Hepatocyte (in vitro differentiated cells): ENCODE data around the gene SERPINB1. TPM values are rescaled to one million over a fixed set of nuclear protein-coding genes. Genes with fewer than 3 reads are reported as not detected.

Experiments
- DNase-seq: peaks from one replicate; pipeline ENCODE4 v3.0.0-alpha.2; 2016; ENCODE audit warnings: low spot score
- H2AFZ ChIP-seq: fragments of 200-600 bp; sonication (generic); 2 replicates; pipeline ENCODE4 v1.6.0; 2016; ENCODE audit warnings: antibody characterized with exemption, mild to moderate bottlenecking
- H3K27ac ChIP-seq: fragments of 200-600 bp; sonication (generic); 2 replicates; pipeline ENCODE4 v1.5.1; 2016; ENCODE audit warnings: mild to moderate bottlenecking
- H3K27me3 ChIP-seq: fragments of 200-600 bp; sonication (generic); 2 replicates; pipeline ENCODE4 v1.6.1; 2016
- H3K36me3 ChIP-seq: fragments of 200-600 bp; sonication (generic); replicated peaks from 2 replicates; pipeline ENCODE4 v1.5.1; 2016; ENCODE audit warnings: low read depth; ENCODE audit not compliant: insufficient read depth
- H3K4me1 ChIP-seq: fragments of 200-600 bp; sonication (generic); 2 replicates; pipeline ENCODE4 v1.5.1; 2016; ENCODE audit warnings: mild to moderate bottlenecking, moderate library complexity; ENCODE audit not compliant: insufficient read depth
- H3K4me2 ChIP-seq: fragments of 200-600 bp; sonication (generic); 2 replicates; pipeline ENCODE4 v1.6.0; 2016
- H3K4me3 ChIP-seq: fragments of 200-600 bp; sonication (generic); 2 replicates; pipeline ENCODE4 v1.5.1; 2016; ENCODE audit warnings: mild to moderate bottlenecking
- H3K79me2 ChIP-seq: fragments of 200-600 bp; sonication (generic); 2 replicates; pipeline ENCODE4 v1.6.0; 2017; ENCODE audit warnings: mild to moderate bottlenecking
- H3K9me2 ChIP-seq: fragments of 200-600 bp; sonication (generic); replicated peaks from 2 replicates; pipeline ENCODE4 v1.6.0; 2017; ENCODE audit warnings: mild to moderate bottlenecking; ENCODE audit not compliant: insufficient read depth
- H3K9me3 ChIP-seq: fragments of 200-600 bp; sonication (generic); 2 replicates; pipeline ENCODE4 v1.5.1; 2016; ENCODE audit warnings: low read depth, mild to moderate bottlenecking
- H4K20me1 ChIP-seq: fragments of 200-600 bp; sonication (generic); 2 replicates; pipeline ENCODE4 v1.6.0; 2016; ENCODE audit warnings: mild to moderate bottlenecking; ENCODE audit not compliant: insufficient read depth, poor library complexity, severe bottlenecking
- EZH2 ChIP-seq: fragments of 200-600 bp; sonication (generic); IDR thresholded peaks from 2 replicates; pipeline ENCODE4 v1.6.1; 2016; ENCODE audit warnings: antibody characterized with exemption, mild to moderate bottlenecking, borderline replicate concordance
- EZH2phosphoT487 ChIP-seq: fragments of 200-600 bp; sonication (generic); IDR thresholded peaks from one replicate; pipeline ENCODE4 v1.6.1; 2018; ENCODE audit warnings: antibody characterized with exemption, mild to moderate bottlenecking, low read depth, moderate library complexity; ENCODE audit not compliant: unreplicated experiment, severe bottlenecking
- WGBS: methylation state at CpG from one replicate; pipeline ENCODE4 v1.1.6; 2016; ENCODE audit warnings: low lambda C conversion rate; ENCODE audit errors: missing lambda C conversion rate; 5-methylcytosine and 5-hydroxymethylcytosine counted together
- polyA plus RNA-seq: library from polyadenylated mRNA; unstranded; fragments of >200 nt; fragmentation: Nextera tagmentation; extraction: Ambion mirVana; gene quantifications from 2 replicates; pipeline ENCODE4 v1.2.1, GENCODE V29; 2016
- total RNA-seq: library from RNA; depleted of rRNA; stranded (reverse); fragments of >200 nt; gene quantifications from 2 replicates; pipeline ENCODE4 v1.2.3, GENCODE V29; 2014
- TF ChIP-seq, protein P1 (sequence below): fragments of 200-600 bp; sonication (generic); IDR thresholded peaks from 2 replicates; pipeline ENCODE4 v1.5.1; 2016; ENCODE audit warnings: antibody characterized with exemption, mild to moderate bottlenecking; ENCODE audit not compliant: poor library complexity

SERPINB1 gene
- 48.6 and 57.0 TPM in 2 replicates for total RNA-seq
- polyA plus RNA-seq: 45.9 and 56.5 TPM in 2 replicates

GRCh38 chr6:2841264-2842138 is at the start of gene SERPINB1:
TSS of gene SERPINB1 (minus strand) at chr6:2841863. CDS start at chr6:2840586, 1,277 bp downstream.
- WGBS: 2% methylated on average over 36 of the region's 67 CpGs
- Histone ChIP-seq H3K9me3 (no peaks in the 10 kb centered on the region), H2AFZ (peak within 1 kb of the TSS; percentile 51), H3K9me2 (no peaks in the 10 kb centered on the region), H3K27me3 (no peaks in the 10 kb centered on the region), H3K79me2 (peaks cover 12% of the 10 kb centered on the region), H3K36me3 (no peaks in the 10 kb centered on the region), H3K27ac (peak within 1 kb of the TSS; percentile 95), H3K4me1 (peaks cover 32% of the 10 kb centered on the region), H3K4me3 (peak within 1 kb of the TSS; percentile 17), H3K4me2 (peak within 1 kb of the TSS; percentile 85), H4K20me1 (no peaks in the 10 kb centered on the region)
- TF ChIP-seq EZH2phosphoT487 (no peak), EZH2 (no peak)
- TF ChIP-seq, protein P1, sequence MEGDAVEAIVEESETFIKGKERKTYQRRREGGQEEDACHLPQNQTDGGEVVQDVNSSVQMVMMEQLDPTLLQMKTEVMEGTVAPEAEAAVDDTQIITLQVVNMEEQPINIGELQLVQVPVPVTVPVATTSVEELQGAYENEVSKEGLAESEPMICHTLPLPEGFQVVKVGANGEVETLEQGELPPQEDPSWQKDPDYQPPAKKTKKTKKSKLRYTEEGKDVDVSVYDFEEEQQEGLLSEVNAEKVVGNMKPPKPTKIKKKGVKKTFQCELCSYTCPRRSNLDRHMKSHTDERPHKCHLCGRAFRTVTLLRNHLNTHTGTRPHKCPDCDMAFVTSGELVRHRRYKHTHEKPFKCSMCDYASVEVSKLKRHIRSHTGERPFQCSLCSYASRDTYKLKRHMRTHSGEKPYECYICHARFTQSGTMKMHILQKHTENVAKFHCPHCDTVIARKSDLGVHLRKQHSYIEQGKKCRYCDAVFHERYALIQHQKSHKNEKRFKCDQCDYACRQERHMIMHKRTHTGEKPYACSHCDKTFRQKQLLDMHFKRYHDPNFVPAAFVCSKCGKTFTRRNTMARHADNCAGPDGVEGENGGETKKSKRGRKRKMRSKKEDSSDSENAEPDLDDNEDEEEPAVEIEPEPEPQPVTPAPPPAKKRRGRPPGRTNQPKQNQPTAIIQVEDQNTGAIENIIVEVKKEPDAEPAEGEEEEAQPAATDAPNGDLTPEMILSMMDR: peak; percentile 4
- DNase-seq: peak; percentile 94

DNA sequence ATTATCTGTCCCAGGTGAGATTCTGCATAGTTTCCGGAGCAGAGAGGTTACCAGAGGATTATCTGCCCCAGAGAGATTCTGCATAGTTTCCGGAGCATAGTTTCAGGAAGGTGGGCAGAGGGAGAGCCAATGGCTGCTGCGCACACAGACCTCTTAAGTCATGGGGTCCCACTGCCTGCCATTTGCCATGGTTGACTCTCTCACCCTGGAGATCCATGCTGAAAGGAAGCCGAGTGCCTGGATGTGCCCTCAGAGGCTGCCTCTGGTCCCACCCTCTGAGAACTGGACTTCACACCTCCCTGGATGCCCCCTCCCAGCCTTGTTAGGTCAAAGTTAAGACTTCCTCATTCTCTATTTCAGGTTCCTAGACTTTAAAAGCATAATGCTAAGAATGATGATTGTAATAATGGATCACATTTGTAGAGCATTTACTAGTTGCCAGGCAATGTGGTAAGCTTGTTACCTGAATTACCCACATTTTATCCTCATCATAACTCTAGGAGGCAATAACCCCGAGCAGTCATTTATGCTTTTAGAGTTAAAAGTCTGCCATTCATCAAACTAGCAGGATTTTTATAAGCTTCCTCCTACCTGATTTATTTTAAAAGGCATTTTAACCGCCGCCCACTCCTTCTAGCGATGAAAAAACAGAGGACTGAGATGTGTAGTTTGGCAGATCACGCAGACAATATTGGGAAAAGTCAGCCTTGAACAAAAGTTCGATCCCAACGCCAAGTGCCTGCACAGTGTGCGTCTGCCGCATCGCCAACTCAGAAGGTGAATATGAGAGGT is 49.5 kb upstream of the SERPINB1 start:
- no peak for DNase-seq
- no peak overlapping the region for H3K4me2 ChIP-seq
- WGBS: 81% methylated on average over 14 of the region's 14 CpGs
- H3K9me3 ChIP-seq: no peaks in the 10 kb centered on the region
- H4K20me1 ChIP-seq: no peaks in the 10 kb centered on the region
- no peaks in the 10 kb centered on the region for H3K4me1 ChIP-seq
- no peaks in the 10 kb centered on the region for H3K27me3 ChIP-seq
- no peak overlapping the region for H3K27ac ChIP-seq
- no peaks in the 10 kb centered on the region for H3K36me3 ChIP-seq
- TF ChIP-seq EZH2phosphoT487 (no peak), EZH2 (no peak)
- TF ChIP-seq, protein P1: no peak
- H3K4me3 ChIP-seq: no peak overlapping the region
- no peaks in the 10 kb centered on the region for H3K9me2 ChIP-seq
- H2AFZ ChIP-seq: no peak overlapping the region
- H3K79me2 ChIP-seq: no peaks in the 10 kb centered on the region

GRCh38 chr6:2885967-2886735 is 44.5 kb upstream of the SERPINB1 start:
- Histone ChIP-seq H3K27ac (no peak overlapping the region), H3K4me3 (no peak overlapping the region), H3K4me1 (no peaks in the 10 kb centered on the region), H3K9me3 (no peaks in the 10 kb centered on the region), H3K9me2 (no peaks in the 10 kb centered on the region), H3K27me3 (no peaks in the 10 kb centered on the region), H4K20me1 (no peaks in the 10 kb centered on the region), H3K36me3 (no peaks in the 10 kb centered on the region), H3K4me2 (no peak overlapping the region), H3K79me2 (no peaks in the 10 kb centered on the region), H2AFZ (no peak overlapping the region)
- WGBS: 61% methylated on average over 6 of the region's 6 CpGs
- no peak for TF ChIP-seq EZH2
- TF ChIP-seq, protein P1: no peak
- TF ChIP-seq EZH2phosphoT487: no peak
- DNase-seq: no peak
